ENCODE data around the gene CTNNA3. TPM values are rescaled to one million over a fixed set of nuclear protein-coding genes. Genes with fewer than 3 reads are reported as not detected.

Gene CTNNA3
- total and polyA plus RNA-seq, 12 donors: 0.03 to 14.4 (median 0.47) TPM; not detected in 1

DNA sequence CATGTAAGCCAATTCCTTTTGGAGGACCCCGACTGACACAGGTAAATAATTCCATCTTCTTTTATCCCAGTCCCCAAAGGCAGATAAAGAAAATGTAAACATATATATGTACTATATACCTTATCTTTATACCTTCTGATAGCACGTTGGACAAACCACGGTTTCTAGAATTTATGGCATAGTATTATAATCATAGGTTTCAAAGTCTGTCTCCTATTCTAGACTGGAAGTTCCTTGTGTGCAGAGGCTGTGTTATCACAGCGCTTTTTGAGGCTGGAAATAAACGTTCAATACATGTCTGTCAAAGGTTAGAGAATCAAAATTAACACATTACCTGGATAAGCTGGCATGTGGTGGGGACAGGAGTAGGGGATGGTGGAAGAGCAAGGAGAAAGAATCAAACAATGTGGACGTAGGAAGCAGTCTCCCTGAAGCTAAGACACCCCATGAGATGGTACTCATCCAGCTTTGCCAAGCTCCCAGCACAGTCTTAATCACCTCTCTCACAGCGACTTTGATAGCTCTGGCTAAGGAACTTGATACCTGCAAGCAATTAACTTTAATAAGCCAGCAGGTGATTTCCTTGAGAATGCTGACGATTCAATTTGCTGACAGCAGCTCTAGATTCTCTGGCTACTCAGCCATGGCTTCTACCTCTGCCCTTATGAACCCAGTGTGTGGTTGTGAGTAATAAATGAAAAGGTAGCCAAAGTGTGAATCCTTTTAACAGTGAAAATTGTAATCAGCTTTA lies 978.6 kb downstream of the CTNNA3 start:
- Histone ChIP-seq H3K4me1 (replicated peaks in 1 of 2) (no peaks in the 10 kb centered on the region), H3K27ac (no peak overlapping the region), H3K36me3 (replicated peaks in 1 of 2) (no peaks in the 10 kb centered on the region), H3K27me3 (no peaks in the 10 kb centered on the region), H3K9me3 (replicated peaks in 1 of 3) (no peaks in the 10 kb centered on the region), H3K4me3 (no peak overlapping the region)
- WGBS, 4 donors: 73 to 78% (median 76%) methylated on average over 8 of the region's 8 CpGs
- intact Hi-C loops (cut with DNase I): no loop called here
- DNase-seq: no peak
- no peak for TF ChIP-seq POLR2A (IDR thresholded peaks at IDR 0.05)
- TF ChIP-seq, protein P1, sequence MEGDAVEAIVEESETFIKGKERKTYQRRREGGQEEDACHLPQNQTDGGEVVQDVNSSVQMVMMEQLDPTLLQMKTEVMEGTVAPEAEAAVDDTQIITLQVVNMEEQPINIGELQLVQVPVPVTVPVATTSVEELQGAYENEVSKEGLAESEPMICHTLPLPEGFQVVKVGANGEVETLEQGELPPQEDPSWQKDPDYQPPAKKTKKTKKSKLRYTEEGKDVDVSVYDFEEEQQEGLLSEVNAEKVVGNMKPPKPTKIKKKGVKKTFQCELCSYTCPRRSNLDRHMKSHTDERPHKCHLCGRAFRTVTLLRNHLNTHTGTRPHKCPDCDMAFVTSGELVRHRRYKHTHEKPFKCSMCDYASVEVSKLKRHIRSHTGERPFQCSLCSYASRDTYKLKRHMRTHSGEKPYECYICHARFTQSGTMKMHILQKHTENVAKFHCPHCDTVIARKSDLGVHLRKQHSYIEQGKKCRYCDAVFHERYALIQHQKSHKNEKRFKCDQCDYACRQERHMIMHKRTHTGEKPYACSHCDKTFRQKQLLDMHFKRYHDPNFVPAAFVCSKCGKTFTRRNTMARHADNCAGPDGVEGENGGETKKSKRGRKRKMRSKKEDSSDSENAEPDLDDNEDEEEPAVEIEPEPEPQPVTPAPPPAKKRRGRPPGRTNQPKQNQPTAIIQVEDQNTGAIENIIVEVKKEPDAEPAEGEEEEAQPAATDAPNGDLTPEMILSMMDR (IDR thresholded peaks at IDR 0.05): no peak

DNA sequence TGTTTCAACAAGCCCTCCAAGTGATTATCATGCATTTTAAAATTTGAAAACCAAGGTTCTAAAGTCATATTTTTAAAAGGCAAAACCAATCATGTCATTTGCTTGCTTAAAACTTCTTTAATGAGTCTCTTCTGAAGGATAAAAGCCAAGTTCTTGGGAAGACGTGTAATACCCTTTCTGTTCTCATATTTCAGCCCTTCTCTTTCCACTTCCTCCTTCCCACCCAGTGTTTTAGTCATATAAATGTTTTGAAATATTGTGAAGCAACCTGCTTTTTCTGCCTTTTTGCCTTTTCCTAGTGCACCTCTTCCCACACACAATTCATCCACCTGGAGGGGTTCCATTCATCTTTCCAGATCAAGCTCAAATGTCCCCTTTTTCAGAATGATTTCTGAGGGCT lies 981.3 kb downstream of the CTNNA3 start:
- intact Hi-C loops (cut with DNase I): no loop called here
- Histone ChIP-seq H3K36me3 (replicated peaks in 1 of 2) (no peaks in the 10 kb centered on the region), H3K9me3 (replicated peaks in 1 of 3) (no peaks in the 10 kb centered on the region), H3K4me1 (replicated peaks in 1 of 2) (no peaks in the 10 kb centered on the region), H3K27me3 (no peaks in the 10 kb centered on the region), H3K4me3 (no peak overlapping the region), H3K27ac (no peak overlapping the region)
- TF ChIP-seq, protein P1 (IDR thresholded peaks at IDR 0.05): no peak
- no peak for TF ChIP-seq POLR2A (IDR thresholded peaks at IDR 0.05)
- 40 to 56% (median 49%) methylated on average over 1 of the region's 1 CpG for WGBS, 4 donors
- no peak for DNase-seq

DNA sequence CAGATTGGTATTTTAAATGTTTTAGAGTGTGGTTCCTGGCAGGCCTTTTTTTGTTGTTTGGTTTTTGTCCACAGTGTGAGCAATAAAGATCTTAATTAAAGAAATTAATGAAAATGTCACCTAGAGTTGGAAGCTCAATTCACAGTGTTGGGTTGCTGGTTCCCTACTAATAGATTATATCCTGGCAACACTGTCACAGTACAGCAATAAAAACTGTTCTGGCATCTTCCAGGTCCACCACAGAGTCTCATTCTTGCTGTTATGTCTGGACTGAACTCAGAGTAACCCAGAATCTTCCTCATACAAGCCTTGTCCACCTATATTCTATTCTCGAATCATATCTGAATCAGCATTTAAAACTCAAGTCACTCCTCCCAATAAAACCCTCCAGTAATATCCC lies 982.6 kb downstream of the CTNNA3 start:
- no peak for DNase-seq
- Histone ChIP-seq H3K4me1 (replicated peaks in 1 of 2) (no peaks in the 10 kb centered on the region), H3K9me3 (replicated peaks in 1 of 3) (no peaks in the 10 kb centered on the region), H3K27ac (no peak overlapping the region), H3K27me3 (no peaks in the 10 kb centered on the region), H3K4me3 (no peak overlapping the region), H3K36me3 (replicated peaks in 1 of 2) (no peaks in the 10 kb centered on the region)
- TF ChIP-seq POLR2A (IDR thresholded peaks at IDR 0.05): no peak
- TF ChIP-seq, protein P1 (IDR thresholded peaks at IDR 0.05): no peak
- 80 to 89% (median 85%) methylated on average over 1 of the region's 1 CpG for WGBS, 4 donors
- intact Hi-C loops (cut with DNase I): no loop called here

DNA sequence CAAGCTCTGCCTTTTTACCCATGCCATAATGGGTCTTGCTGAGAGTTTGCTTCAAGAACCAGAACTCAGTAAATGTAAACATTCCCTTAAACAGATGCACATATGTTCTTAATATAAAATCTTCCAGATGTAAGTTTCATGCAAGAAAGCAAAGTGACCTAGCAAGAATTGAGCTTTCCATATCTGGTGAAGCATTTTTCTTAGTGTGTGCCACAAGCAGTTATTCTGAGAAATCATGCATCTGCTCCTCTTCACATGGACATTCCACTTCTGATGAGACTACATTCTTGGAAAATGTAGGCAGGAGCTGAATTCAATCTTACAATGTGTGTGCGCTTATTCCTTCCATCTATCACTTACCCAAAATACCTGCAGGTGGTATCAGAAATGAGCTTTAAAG lies 997.9 kb downstream of the CTNNA3 start:
- no peak for DNase-seq
- TF ChIP-seq POLR2A (IDR thresholded peaks at IDR 0.05): no peak
- TF ChIP-seq, protein P1 (IDR thresholded peaks at IDR 0.05): no peak
- H3K27ac ChIP-seq: no peak overlapping the region
- H3K4me1 ChIP-seq (replicated peaks in 1 of 2): no peaks in the 10 kb centered on the region
- H3K4me3 ChIP-seq: no peak overlapping the region
- H3K9me3 ChIP-seq (replicated peaks in 1 of 3): no peaks in the 10 kb centered on the region
- 92 to 100% (median 98%) methylated on average over 1 of the region's 1 CpG for WGBS, 4 donors
- no peaks in the 10 kb centered on the region for H3K27me3 ChIP-seq
- no peaks in the 10 kb centered on the region for H3K36me3 ChIP-seq (replicated peaks in 1 of 2)
- intact Hi-C loops (cut with DNase I): no loop called here
